GM15510 (cell line): ENCODE results near the gene ZFAND2A.

Source experiments
- POLR2A ChIP-seq: IDR thresholded peaks from 3 replicates; pipeline ENCODE4 v1.6.1; 2011; ENCODE audit warnings: borderline replicate concordance; ENCODE audit not compliant: insufficient read length; ENCODE audit errors: extremely low read depth

The ZFAND2A gene

GRCh38 chr7:1156782-1157535 is 3.0 kb downstream of the ZFAND2A start:
- no peak for TF ChIP-seq POLR2A

- TF ChIP-seq POLR2A = no peak
Measured at GRCh38 chr7:1154172-1154739, 5.7 kb downstream of the ZFAND2A start.

- TF ChIP-seq POLR2A = no peak
Measured at GRCh38 chr7:1152492-1152891, 7.5 kb downstream of the ZFAND2A start.

GRCh38 chr7:1151653-1152425 is 8.2 kb downstream of the ZFAND2A start:
- TF ChIP-seq POLR2A = no peak

GRCh38 chr7:1151156-1151555 is 8.8 kb downstream of the ZFAND2A start:
- no peak for TF ChIP-seq POLR2A

GRCh38 chr7:1150400-1151002 is 9.5 kb downstream of the ZFAND2A start:
- no peak for TF ChIP-seq POLR2A

GRCh38 chr7:1149351-1149794 is 10.6 kb downstream of the ZFAND2A start:
- no peak for TF ChIP-seq POLR2A

GRCh38 chr7:1144269-1144771 is 15.7 kb downstream of the ZFAND2A start:
- no peak for TF ChIP-seq POLR2A

GRCh38 chr7:1142051-1142635 is 17.9 kb downstream of the ZFAND2A start:
- TF ChIP-seq POLR2A = no peak

GRCh38 chr7:1141651-1142050 is 18.3 kb downstream of the ZFAND2A start:
- TF ChIP-seq POLR2A = no peak

- no peak for TF ChIP-seq POLR2A
Measured at GRCh38 chr7:1140476-1141104, 19.4 kb downstream of the ZFAND2A start.

GRCh38 chr7:1137517-1138167 is 22.4 kb downstream of the ZFAND2A start:
- TF ChIP-seq POLR2A = no peak

GRCh38 chr7:1136841-1137516 is 23.0 kb downstream of the ZFAND2A start:
- TF ChIP-seq POLR2A = no peak
